HG03064 (cell line): ENCODE measurements around the gene TMEM245.

Experiments
- ATAC-seq: cut with Tn5 transposase; IDR thresholded peaks from one replicate; pipeline ENCODE4 v1.9.1; 2021; ENCODE audit warnings: low read depth; ENCODE audit not compliant: unreplicated experiment

TMEM245 gene

DNA sequence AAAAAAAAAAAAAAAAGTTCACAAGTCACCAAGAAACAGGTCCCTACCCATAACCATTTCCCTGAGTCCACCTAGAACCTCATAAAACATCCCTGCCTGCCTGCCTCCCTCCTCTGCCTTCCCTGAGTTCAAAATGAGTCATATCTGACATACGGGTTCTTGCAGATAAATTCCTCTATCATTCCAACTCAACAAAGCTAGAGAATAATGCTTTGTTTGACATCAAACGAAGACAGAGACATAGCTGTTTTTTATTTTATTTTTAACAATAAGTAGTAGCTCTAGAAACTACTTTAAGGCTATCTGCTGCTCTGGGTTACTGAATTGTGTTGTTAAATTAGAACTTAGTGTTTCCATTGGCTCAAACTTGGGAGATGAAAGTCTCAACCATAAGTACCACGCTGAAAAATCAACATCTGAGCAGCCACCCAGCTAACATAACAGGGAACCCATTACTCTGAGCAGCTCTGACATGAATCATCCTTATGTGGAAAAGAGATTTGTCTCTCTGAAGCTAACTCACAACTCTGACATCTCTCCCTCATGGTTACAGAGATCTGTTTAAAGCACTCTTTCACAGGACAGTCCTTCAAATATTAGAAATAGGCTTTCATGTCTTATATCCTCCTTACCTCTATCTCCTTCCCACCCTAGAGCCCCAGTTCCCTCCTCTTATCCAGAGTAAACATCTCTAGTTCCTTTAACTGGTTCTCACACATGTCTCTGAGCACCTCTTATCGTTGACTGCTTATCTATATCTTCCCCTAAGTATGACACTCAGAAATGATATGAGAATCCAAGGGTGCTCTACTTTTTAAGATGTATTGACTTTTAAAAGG, 12.1 kb downstream of the TMEM245 start:
- no peak for ATAC-seq

DNA sequence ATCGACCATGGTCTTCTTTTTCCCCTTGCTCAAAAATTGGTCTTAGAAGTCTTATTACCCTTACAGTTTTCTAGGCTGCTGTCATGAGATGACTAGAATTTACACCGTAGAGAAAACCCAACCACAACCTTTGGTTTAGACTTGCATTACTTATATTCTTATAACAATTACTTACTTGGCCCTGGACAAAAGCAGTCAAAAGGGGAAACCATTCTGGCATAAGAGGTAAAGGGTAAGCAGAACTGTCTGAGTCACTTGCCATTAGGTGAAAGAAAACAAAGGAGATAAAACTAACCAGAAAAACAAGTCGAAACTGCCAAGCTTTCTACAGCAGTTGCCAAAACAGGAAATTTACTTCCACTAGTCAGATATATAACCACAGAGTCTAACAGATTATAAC, 17.9 kb downstream of the TMEM245 start:
- ATAC-seq, result peak; percentile 74

DNA sequence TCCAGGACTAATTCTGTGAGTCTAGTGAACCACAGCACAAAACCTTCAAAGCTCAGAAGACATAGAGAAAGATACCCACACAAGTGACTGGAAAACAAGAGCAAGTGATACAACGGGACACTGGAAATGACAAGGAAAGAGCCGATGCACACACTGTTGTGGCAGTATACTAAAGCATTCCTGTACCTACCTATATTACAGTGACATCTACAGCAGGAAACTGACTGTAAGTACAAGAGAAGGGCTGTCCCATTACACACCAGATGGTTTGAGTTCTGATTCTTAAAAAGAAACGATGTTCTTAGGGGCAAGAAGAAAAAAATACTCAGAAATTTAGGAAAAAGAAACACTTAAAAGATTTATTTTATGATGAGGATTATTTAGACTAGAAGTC, 18.5 kb downstream of the TMEM245 start:
- no peak for ATAC-seq

DNA sequence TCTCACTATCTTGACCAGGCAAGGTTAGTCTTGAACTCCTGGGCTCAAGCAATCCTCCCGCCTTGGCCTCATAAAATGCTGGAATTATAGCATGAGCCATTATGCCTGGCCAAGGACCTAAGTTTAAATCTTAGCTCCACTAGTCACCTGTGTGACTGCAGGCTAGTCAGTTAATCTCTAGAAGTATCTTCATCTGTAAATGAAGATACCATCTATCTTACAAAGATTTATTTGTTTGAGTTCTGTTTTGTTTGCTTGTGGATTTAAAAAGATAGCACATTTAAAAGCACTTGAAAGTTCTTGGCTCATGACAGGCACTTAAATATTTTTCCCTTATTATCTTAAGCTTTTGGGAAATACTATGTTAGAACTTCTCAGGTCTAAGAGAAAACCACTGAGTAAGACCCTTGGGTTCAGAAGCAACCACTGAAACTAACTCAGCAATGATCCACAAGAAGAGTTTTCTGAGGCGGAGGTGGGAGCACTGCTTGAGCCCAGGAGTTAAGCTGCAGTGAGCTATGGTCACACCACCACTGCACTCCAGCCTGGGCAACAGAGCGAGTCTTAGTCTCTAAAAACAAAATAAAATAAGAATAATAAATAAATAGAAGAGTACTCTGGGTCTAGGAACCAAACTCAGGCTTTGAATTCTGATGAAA, 19.1 kb downstream of the TMEM245 start:
- no peak for ATAC-seq

GRCh38 chr9:109098960-109099308, 20.8 kb downstream of the TMEM245 start:
- ATAC-seq, result no peak

GRCh38 chr9:109098171-109098959, 21.4 kb downstream of the TMEM245 start:
- ATAC-seq, result no peak

DNA sequence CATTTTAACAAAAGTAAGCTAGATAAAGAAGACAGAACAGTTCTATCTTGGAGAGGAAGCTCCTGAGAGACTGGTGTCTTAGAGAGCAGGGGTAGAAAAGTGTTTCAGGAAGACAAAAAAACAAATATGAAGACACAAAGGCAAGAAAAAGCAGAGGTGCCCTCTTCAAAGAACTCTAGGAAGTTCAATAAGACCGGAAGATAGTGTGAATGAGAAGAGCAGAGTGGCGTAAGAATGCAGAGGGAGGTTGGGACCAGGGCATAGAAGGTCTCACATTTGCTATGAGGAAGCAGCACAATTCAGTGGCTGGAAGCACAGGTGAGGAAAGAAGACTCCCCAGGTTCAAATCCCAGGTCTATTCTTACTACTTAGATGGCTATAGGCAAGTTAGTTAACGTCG, 22.6 kb downstream of the TMEM245 start:
- no peak for ATAC-seq

DNA sequence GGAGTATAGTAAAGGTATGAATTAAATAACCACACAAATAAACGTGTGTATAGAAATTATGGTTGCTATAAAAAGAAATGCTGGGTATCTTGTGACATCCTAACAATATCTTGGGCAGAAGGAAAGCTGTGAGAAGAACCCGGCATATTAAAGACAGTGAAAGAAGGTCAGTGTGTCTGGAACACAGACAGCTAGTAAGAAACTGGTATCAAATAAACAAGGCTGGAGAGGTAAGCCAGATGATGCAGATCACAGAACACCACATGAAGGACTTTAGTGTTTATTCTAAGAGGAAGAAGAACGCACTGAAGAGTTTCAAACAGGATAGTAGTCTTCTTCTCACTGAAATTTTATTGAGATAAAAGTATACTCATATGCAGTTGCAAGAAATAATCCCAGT, 24.4 kb downstream of the TMEM245 start:
- no peak for ATAC-seq

- no peak for ATAC-seq
Observed at GRCh38 chr9:109094268-109094667, 25.5 kb downstream of the TMEM245 start.

DNA sequence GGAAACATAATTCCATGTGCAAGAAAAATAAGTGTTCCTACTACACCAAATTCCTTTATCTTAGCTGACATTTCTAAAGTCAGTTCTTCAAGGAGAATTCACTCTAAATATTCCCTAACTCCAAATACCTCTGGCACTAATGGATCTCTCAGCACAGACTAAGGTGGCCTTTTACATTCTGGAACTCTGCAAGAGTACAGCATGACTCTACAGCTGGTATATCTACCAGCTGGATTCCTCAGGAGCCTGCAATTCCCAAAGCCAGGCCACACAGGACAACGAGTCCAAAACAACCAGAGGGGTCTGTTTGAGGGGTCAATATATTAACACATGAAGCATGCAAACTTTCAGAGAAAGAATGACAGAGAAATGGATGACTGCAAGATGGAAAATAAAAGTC, 27.2 kb downstream of the TMEM245 start:
- ATAC-seq, result no peak

DNA sequence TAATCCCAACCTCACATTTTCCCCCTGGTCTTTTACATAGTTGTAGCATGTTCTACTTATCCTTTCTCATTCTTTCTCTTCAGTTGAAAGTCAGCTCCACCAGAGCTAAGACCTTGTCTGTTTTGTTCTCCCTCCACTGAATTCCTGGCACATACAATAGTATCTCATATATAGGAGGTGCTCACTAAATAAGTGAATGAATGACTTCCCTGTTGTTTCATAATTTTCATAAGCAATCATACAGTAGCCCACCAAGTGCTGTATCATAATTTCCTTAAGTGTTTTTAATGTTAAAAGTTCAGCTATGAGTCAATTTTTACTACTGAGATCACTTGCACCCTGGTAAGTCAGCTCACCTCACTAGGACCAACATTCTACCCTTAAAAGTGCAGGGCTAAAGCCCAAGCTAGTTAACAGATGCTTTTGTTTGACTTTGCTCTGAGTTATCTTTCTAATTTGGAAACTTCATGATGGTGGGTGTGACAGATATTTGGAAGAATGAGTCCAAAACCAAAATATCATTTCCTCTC, 27.6 kb downstream of the TMEM245 start:
- no peak for ATAC-seq

GRCh38 chr9:109088221-109088620, 31.5 kb downstream of the TMEM245 start:
- no peak for ATAC-seq

GRCh38 chr9:109087795-109088194, 32.0 kb downstream of the TMEM245 start:
- ATAC-seq, result no peak

GRCh38 chr9:109086221-109086620, 33.5 kb downstream of the TMEM245 start:
- no peak for ATAC-seq

DNA sequence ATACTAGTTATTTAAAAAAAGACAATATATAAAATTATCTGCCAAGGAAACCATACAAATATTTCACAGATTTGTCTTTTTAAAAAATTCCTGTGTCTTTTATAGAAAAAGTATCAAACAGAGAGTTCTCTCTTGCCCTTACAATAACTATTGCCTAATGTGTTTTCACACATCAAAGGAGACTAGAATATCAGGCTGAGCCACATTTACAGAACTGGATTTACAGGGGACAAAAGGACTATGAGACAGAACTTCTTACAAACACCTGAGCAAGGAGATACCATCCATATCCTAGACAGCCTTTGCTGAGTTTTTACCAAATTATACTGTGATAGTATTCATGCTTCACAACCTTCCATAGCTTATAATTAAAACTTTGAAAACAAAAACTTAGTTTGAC, 34.2 kb downstream of the TMEM245 start:
- no peak for ATAC-seq

DNA sequence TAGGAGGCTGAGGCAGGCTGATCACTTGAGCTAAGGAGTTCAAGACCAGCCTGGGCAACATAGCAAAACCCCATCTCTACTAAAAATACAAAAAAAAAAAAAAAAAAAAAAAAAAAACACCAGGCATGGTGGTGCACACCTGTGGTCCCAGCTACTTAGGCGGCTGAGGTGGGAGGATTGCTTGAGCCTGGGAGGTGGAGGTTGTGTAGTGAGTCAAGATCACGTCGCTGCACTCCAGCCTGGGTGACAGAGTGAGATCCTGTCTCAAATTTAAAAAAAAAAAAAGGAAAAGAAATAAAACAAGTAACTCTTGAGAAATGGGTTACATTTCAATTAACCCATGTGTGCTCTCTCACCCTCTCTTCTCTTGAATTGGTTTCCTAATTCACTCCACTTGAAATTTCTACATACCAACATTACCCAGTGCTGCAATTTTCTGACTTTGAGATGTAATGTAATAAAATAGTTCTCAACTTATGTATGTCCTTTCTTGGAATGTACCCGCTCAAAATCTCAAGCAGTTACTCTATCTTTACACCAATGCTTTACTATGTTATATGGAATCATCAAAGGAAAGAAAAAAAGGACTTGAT, 35.8 kb downstream of the TMEM245 start:
- ATAC-seq, result no peak

- no peak for ATAC-seq
Observed at GRCh38 chr9:109083141-109083540, 36.6 kb downstream of the TMEM245 start.

GRCh38 chr9:109082091-109082620, 37.6 kb downstream of the TMEM245 start:
- no peak for ATAC-seq

GRCh38 chr9:109074236-109074889, 45.4 kb downstream of the TMEM245 start:
- no peak for ATAC-seq

- no peak for ATAC-seq
Observed at GRCh38 chr9:109072821-109073435, 46.8 kb downstream of the TMEM245 start.
